SU-DHL-6 (cell line): ENCODE measurements around the gene ZDHHC1.

Experiments used
- H2AFZ ChIP-seq: fragments of 200-600 bp; sonication (generic); 2 replicates; pipeline ENCODE4 v1.6.1; 2014; ENCODE audit warnings: low read depth, mild to moderate bottlenecking, moderate library complexity, mixed read lengths, antibody characterized with exemption, low read length; ENCODE audit not compliant: severe bottlenecking
- H3F3A ChIP-seq: fragments of 200-600 bp; shearing (Covaris generic); 2 replicates; pipeline ENCODE4 v1.6.0; 2016; ENCODE audit warnings: antibody characterized with exemption, mild to moderate bottlenecking; ENCODE audit not compliant: insufficient read depth
- H3K27ac ChIP-seq: fragments of 200-600 bp; sonication (generic); 2 replicates; pipeline ENCODE4 v1.5.1; 2016; ENCODE audit warnings: low read depth, mild to moderate bottlenecking, low read length, moderate library complexity, mixed read lengths
- H3K27me3 ChIP-seq: fragments of 200-600 bp; sonication (generic), shearing (Covaris generic); 2 replicates; pipeline ENCODE4 v1.6.0; 2014; ENCODE audit warnings: mild to moderate bottlenecking, low read length
- H3K36me3 ChIP-seq: fragments of 200-600 bp; sonication (generic); 2 replicates; pipeline ENCODE4 v1.6.1; 2014; ENCODE audit warnings: mild to moderate bottlenecking, low read length, mixed read lengths
- H3K4me2 ChIP-seq: fragments of 300-600, 200-600 bp; shearing (Covaris generic), sonication (generic); 2 replicates; pipeline ENCODE4 v1.6.0; 2014; ENCODE audit warnings: low read length, low read depth, mild to moderate bottlenecking; ENCODE audit not compliant: poor library complexity, severe bottlenecking
- H3K4me3 ChIP-seq: fragments of 200-600 bp; sonication (generic); 2 replicates; pipeline ENCODE4 v1.5.1; 2014; ENCODE audit warnings: antibody characterized with exemption, low read length, mild to moderate bottlenecking, mixed read lengths; ENCODE audit not compliant: insufficient read depth, poor library complexity, severe bottlenecking
- H3K79me2 ChIP-seq: fragments of 200-600 bp; sonication (generic); 2 replicates; pipeline ENCODE4 v1.6.1; 2014; ENCODE audit warnings: mild to moderate bottlenecking, low read length, moderate library complexity; ENCODE audit not compliant: insufficient read depth
- H3K9ac ChIP-seq: fragments of 200-600 bp; sonication (generic); 2 replicates; pipeline ENCODE4 v1.7.0; 2014; ENCODE audit warnings: mild to moderate bottlenecking, low read length
- H3K9me2 ChIP-seq: fragments of 200-600 bp; sonication (generic); replicated peaks from 2 replicates; pipeline ENCODE4 v1.6.1; 2014; ENCODE audit warnings: low read length; ENCODE audit not compliant: insufficient read depth
- H3K9me3 ChIP-seq: fragments of 200-600 bp; sonication (generic); 2 replicates; pipeline ENCODE4 v1.6.1; 2014; ENCODE audit warnings: low read length, mixed read lengths; ENCODE audit not compliant: insufficient read depth
- H4K20me1 ChIP-seq: fragments of 200-600 bp; sonication (generic); 2 replicates; pipeline ENCODE4 v1.6.1; 2014; ENCODE audit warnings: low read depth, mild to moderate bottlenecking, antibody characterized with exemption, low read length, moderate library complexity, mixed read lengths
- EZH2phosphoT487 ChIP-seq: fragments of 200-600 bp; sonication (generic), shearing (Covaris generic); conservative IDR thresholded peaks from 2 replicates; pipeline ENCODE4 v1.6.1; 2018; ENCODE audit warnings: mild to moderate bottlenecking, antibody characterized with exemption, low read length, moderate library complexity, mixed read lengths
- TF ChIP-seq, protein P1 (sequence below): fragments of 200-600 bp; sonication (generic); IDR thresholded peaks from one replicate; pipeline ENCODE4 v1.5.1; 2017; ENCODE audit warnings: antibody characterized with exemption, mild to moderate bottlenecking, low read length, moderate library complexity; ENCODE audit not compliant: insufficient read depth, poor library complexity, severe bottlenecking

Gene ZDHHC1

DNA sequence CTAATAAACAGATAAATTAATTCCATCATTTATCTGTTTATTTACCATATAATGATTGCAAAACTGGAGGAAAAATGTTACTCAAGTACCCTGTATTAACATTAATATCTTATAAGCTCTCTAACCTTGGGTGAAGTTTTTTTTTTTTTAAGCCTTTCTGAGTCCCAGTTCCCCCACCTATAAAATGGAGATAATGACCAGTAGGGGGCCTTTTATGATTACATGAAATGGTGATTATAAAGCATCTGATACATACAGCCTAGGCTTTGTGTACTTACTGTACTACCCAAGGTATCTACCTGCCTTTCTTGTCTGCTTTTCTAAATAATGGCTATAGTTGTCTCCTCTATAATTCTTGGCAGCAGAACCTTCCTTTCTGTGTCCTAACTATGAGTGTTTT is 67.1 kb downstream of the ZDHHC1 start:
- H3K79me2 ChIP-seq: no peaks in the 10 kb centered on the region
- no peak overlapping the region for H3K27ac ChIP-seq
- no peaks in the 10 kb centered on the region for H3F3A ChIP-seq
- no peak for TF ChIP-seq EZH2phosphoT487
- TF ChIP-seq, protein P1, sequence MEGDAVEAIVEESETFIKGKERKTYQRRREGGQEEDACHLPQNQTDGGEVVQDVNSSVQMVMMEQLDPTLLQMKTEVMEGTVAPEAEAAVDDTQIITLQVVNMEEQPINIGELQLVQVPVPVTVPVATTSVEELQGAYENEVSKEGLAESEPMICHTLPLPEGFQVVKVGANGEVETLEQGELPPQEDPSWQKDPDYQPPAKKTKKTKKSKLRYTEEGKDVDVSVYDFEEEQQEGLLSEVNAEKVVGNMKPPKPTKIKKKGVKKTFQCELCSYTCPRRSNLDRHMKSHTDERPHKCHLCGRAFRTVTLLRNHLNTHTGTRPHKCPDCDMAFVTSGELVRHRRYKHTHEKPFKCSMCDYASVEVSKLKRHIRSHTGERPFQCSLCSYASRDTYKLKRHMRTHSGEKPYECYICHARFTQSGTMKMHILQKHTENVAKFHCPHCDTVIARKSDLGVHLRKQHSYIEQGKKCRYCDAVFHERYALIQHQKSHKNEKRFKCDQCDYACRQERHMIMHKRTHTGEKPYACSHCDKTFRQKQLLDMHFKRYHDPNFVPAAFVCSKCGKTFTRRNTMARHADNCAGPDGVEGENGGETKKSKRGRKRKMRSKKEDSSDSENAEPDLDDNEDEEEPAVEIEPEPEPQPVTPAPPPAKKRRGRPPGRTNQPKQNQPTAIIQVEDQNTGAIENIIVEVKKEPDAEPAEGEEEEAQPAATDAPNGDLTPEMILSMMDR: peak; percentile 60
- H3K9ac ChIP-seq: no peak overlapping the region
- no peaks in the 10 kb centered on the region for H3K36me3 ChIP-seq
- no peaks in the 10 kb centered on the region for H3K27me3 ChIP-seq
- H3K9me2 ChIP-seq: no peaks in the 10 kb centered on the region
- no peaks in the 10 kb centered on the region for H4K20me1 ChIP-seq
- H2AFZ ChIP-seq: no peak overlapping the region
- H3K9me3 ChIP-seq: no peaks in the 10 kb centered on the region
- no peak overlapping the region for H3K4me3 ChIP-seq
- H3K4me2 ChIP-seq: no peak overlapping the region

DNA sequence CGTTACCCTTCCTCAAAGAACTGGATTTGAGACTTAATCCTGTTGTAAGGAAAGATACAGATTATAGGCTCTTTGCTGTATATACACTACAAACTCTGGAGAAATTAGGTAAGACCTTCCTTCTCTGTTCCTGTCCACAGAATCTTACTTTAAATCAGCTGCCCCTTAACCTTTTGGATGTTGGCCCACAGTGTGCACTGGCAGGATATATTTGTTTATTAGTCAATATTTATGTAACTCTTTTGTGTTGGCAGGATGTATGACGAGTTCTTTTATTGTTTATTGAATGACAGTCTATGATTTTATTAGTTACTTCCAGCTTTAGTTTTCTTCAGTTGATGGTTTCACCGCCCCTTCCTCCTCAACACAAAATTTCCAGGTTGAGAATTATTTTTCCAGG is 69.9 kb downstream of the ZDHHC1 start:
- Histone ChIP-seq H3F3A (no peaks in the 10 kb centered on the region), H3K27ac (no peak overlapping the region), H3K36me3 (no peaks in the 10 kb centered on the region), H4K20me1 (no peaks in the 10 kb centered on the region), H2AFZ (no peak overlapping the region), H3K79me2 (no peaks in the 10 kb centered on the region), H3K27me3 (no peaks in the 10 kb centered on the region), H3K4me3 (no peak overlapping the region), H3K4me2 (no peak overlapping the region), H3K9me2 (no peaks in the 10 kb centered on the region), H3K9me3 (no peaks in the 10 kb centered on the region), H3K9ac (no peak overlapping the region)
- no peak for TF ChIP-seq EZH2phosphoT487
- TF ChIP-seq, protein P1: no peak

DNA sequence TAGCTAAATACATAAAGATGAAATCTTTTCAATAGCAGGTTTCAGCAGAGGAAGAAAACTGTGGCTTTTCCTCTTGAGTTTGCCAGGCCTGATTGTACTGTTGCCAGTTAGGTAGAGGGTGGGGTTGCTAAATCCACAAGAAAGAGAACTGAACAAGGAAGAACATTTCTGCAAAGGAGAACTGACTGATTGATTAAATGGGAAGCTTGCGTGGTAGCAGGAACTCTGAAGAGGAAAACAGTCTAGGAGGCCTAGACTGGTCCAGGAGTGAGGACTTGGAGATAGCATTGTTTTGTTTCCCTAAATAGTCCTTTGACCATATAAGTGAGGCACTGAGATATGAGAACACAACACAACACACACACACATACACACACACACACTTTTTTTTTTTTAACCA is 70.9 kb downstream of the ZDHHC1 start:
- Histone ChIP-seq H3K36me3 (no peaks in the 10 kb centered on the region), H3K9ac (no peak overlapping the region), H3K9me2 (no peaks in the 10 kb centered on the region), H4K20me1 (no peaks in the 10 kb centered on the region), H3K9me3 (no peaks in the 10 kb centered on the region), H3K79me2 (no peaks in the 10 kb centered on the region), H2AFZ (no peak overlapping the region), H3K27me3 (no peaks in the 10 kb centered on the region), H3K4me2 (no peak overlapping the region), H3K4me3 (no peak overlapping the region), H3F3A (no peaks in the 10 kb centered on the region), H3K27ac (no peak overlapping the region)
- TF ChIP-seq EZH2phosphoT487: no peak
- TF ChIP-seq, protein P1: no peak
